HFFc6 (cell line): ENCODE measurements around the gene HSPA12B. TPM values are rescaled to one million over a fixed set of nuclear protein-coding genes. Genes with fewer than 3 reads are reported as not detected.

Source experiments
- DNase-seq: peaks from one replicate; pipeline ENCODE4 v3.0.0-alpha.2; 2018
- H3K27ac Mint-ChIP-seq: 2 replicates; pipeline ENCODE4 v1.8.0; 2020; ENCODE audit warnings: mild to moderate bottlenecking, mixed read lengths
- H3K27me3 Mint-ChIP-seq: 2 replicates; pipeline ENCODE4 v1.8.0; 2021; ENCODE audit warnings: mild to moderate bottlenecking, moderate library complexity, mixed read lengths; ENCODE audit not compliant: insufficient read depth
- H3K36me3 Mint-ChIP-seq: 2 replicates; pipeline ENCODE4 v1.8.0; 2021; ENCODE audit warnings: low read depth, mixed read lengths
- H3K4me1 Mint-ChIP-seq: 2 replicates; pipeline ENCODE4 v1.8.0; 2020; ENCODE audit warnings: low read depth, mixed read lengths
- H3K4me3 Mint-ChIP-seq: 2 replicates; pipeline ENCODE4 v1.8.0; 2020; ENCODE audit warnings: mild to moderate bottlenecking, moderate library complexity, mixed read lengths
- H3K9me3 Mint-ChIP-seq: 2 replicates; pipeline ENCODE4 v1.8.0; 2020; ENCODE audit warnings: mild to moderate bottlenecking, mixed read lengths
- total RNA-seq, 6 experiments: library from RNA; stranded (reverse); fragmentation: NEBNext Ultra II Directional; extraction: Animal tissue kit (Norgen Biotek cat#: 25700); gene quantifications; 2 replicates in 1 of 6; 3 replicates in 5 of 6; pipeline ENCODE4 v1.2.3, GENCODE V29; 2021
- TF ChIP-seq, protein P1 (sequence below): fragments of 200-600 bp; sonication (generic); IDR thresholded peaks from 2 replicates; pipeline ENCODE4 v1.5.0; 2021; ENCODE audit warnings: antibody characterized with exemption, mild to moderate bottlenecking

HSPA12B gene
- total RNA-seq, 6 experiments from 2014 or later, result not detected

DNA sequence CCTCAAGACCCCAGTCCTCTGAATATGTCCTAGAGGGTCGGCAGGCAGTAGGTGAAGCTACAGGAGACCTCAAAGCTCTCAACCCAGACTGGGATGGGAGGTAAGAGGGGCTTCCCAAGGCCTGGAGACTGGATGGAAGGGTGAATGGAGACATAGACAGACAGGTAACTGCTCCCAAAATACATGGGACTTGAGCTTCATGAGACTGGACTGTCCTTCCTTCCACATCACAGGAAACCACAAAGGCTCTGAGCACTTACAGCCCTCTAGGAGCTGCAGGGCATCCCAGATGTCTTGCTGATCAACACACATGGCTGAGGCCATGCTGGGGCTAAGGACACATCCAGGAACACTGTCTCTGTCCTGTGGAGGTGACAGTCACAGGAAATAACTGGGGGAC, 11.6 kb downstream of the HSPA12B start:
- Mint-ChIP-seq H3K4me1 (no peaks in the 10 kb centered on the region), H3K27me3 (peaks cover 6% of the 10 kb centered on the region), H3K9me3 (no peaks in the 10 kb centered on the region), H3K27ac (no peak overlapping the region), H3K4me3 (no peak overlapping the region), H3K36me3 (no peaks in the 10 kb centered on the region)
- DNase-seq, result no peak
- TF ChIP-seq, protein P1, sequence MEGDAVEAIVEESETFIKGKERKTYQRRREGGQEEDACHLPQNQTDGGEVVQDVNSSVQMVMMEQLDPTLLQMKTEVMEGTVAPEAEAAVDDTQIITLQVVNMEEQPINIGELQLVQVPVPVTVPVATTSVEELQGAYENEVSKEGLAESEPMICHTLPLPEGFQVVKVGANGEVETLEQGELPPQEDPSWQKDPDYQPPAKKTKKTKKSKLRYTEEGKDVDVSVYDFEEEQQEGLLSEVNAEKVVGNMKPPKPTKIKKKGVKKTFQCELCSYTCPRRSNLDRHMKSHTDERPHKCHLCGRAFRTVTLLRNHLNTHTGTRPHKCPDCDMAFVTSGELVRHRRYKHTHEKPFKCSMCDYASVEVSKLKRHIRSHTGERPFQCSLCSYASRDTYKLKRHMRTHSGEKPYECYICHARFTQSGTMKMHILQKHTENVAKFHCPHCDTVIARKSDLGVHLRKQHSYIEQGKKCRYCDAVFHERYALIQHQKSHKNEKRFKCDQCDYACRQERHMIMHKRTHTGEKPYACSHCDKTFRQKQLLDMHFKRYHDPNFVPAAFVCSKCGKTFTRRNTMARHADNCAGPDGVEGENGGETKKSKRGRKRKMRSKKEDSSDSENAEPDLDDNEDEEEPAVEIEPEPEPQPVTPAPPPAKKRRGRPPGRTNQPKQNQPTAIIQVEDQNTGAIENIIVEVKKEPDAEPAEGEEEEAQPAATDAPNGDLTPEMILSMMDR, result no peak

DNA sequence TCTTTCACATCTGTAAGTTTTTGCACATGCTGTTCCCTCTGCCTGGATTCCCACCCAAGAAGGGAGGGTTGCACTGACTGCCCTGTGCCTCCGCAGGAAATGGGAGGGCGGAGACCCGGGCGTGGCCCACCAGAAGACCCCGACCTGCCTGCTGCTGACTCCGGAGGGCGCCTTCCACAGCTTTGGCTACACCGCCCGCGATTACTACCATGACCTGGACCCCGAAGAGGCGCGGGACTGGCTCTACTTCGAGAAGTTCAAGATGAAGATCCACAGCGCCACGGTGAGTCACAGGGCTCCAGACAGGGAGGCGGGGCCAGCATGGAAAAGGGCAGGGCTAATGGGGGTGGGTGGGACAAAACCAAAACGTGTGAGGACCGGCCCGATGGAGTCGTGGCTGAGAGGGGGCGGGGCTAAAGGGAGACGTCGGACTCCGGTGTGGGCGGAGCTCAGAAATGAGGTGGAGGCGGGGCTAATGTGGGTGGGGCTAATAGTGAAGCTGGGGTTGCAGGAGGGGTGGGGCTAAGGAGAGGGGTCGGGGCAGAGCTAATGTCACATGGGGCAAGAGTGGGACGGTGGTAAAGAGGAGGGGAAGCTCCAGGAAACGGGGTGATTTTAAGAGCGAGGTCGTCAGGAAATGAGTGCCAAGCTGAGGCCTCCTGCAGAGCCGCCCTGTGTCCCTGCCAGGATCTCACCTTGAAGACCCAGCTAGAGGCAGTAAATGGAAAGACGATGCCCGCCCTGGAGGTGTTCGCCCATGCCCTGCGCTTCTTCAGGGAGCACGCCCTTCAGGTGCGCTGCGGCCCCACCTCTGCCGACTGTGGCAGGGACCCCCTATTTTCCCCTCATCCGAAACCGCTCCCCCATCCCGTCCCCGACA, 12.6 kb downstream of the HSPA12B start:
- TF ChIP-seq, protein P1, result no peak
- no peak overlapping the region for H3K27ac Mint-ChIP-seq
- no peaks in the 10 kb centered on the region for H3K36me3 Mint-ChIP-seq
- no peaks in the 10 kb centered on the region for H3K9me3 Mint-ChIP-seq
- no peak for DNase-seq
- H3K4me1 Mint-ChIP-seq, result no peaks in the 10 kb centered on the region
- H3K27me3 Mint-ChIP-seq, result peaks cover 6% of the 10 kb centered on the region
- H3K4me3 Mint-ChIP-seq, result no peak overlapping the region

DNA sequence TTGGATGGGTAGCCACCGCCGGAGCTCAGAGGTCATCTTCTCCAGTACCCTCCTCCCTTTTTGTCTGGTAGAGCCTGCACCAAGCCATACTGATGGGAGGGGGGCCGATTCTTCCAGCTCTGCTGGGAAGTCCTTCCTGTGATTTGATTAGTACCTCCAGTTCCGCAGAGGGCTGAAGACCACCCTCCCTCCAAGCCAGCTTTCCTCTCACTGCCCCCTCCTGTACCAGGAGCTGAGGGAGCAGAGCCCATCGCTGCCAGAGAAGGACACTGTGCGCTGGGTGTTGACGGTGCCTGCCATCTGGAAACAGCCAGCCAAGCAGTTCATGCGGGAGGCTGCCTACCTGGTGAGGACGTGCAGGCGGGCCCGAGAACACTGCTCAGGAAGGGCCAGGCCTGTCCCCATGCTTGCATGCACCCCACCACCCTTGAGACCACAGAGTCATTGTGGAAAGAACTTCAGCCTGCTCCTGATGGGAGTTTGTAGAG, 13.2 kb downstream of the HSPA12B start:
- Mint-ChIP-seq H3K36me3 (peaks cover 2% of the 10 kb centered on the region), H3K9me3 (no peaks in the 10 kb centered on the region), H3K27me3 (peaks cover 6% of the 10 kb centered on the region), H3K27ac (no peak overlapping the region), H3K4me3 (no peak overlapping the region), H3K4me1 (no peaks in the 10 kb centered on the region)
- TF ChIP-seq, protein P1, result no peak
- DNase-seq, result no peak

DNA sequence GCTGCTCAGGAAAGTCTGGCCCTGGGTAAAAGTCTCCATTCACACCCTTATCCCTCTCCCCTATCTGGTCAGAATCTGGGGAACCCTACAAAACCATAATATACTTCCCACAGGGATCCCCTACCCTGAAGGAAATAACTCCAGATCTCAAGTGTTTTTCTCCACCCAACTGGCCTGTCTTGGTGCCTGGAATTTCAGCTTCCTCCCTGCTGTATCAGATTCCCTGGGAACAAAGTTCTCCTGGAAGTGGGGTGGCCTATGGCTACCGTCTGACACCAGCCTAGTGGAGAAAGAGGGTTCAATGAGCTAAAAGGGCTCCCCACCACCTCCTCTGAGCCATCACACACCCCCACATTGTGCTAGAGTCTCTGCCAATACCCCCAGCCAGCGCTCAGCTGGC, 15.0 kb downstream of the HSPA12B start:
- no peak overlapping the region for H3K4me3 Mint-ChIP-seq
- TF ChIP-seq, protein P1, result no peak
- peaks cover 6% of the 10 kb centered on the region for H3K27me3 Mint-ChIP-seq
- no peak overlapping the region for H3K27ac Mint-ChIP-seq
- H3K9me3 Mint-ChIP-seq, result no peaks in the 10 kb centered on the region
- peaks cover 9% of the 10 kb centered on the region for H3K36me3 Mint-ChIP-seq
- no peaks in the 10 kb centered on the region for H3K4me1 Mint-ChIP-seq
- DNase-seq, result no peak

DNA sequence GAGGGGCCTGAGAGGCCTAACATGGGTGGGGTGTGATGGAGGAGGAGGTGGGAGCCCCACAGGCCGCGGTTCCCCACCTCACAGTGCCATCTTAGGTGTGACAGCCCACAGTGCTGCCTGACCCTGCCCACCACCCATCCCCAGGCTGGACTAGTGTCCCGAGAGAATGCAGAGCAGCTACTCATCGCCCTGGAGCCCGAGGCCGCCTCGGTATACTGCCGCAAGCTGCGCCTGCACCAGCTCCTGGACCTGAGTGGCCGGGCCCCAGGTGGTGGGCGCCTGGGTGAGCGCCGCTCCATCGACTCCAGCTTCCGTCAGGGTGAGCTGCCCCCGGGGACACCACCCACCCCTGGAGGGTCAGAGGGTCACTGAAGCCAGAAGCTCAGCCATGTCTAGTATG, 15.6 kb downstream of the HSPA12B start:
- no peaks in the 10 kb centered on the region for H3K9me3 Mint-ChIP-seq
- no peaks in the 10 kb centered on the region for H3K4me1 Mint-ChIP-seq
- peaks cover 10% of the 10 kb centered on the region for H3K36me3 Mint-ChIP-seq
- TF ChIP-seq, protein P1, result no peak
- H3K27me3 Mint-ChIP-seq, result peaks cover 6% of the 10 kb centered on the region
- no peak for DNase-seq
- no peak overlapping the region for H3K27ac Mint-ChIP-seq
- no peak overlapping the region for H3K4me3 Mint-ChIP-seq
